SK-MEL-5 (cell line): Measurements from ENCODE around the gene CRELD2. TPM values are rescaled to one million over a fixed set of nuclear protein-coding genes. Genes with fewer than 3 reads are reported as not detected.

Experiments used
- DNase-seq: peaks from one replicate; pipeline ENCODE4 v3.0.0-alpha.2; 2016; ENCODE audit warnings: low read depth, low spot score
- in situ Hi-C: cut with HindIII; loops from 2 replicates; pipeline ENCODE4 v1.10.0; 2016; ENCODE audit warnings: low sequenced_read_pairs, high pct_unique_total_duplicates, low pct_unique_long_range_greater_than_20kb
- total RNA-seq: library from RNA; depleted of rRNA; stranded (reverse); fragments of >200 nt; shearing (Covaris generic); gene quantifications from 2 replicates; pipeline ENCODE4 v1.2.3, GENCODE V29; 2014

Gene CRELD2
- total RNA-seq, 1 experiment from 2014 or later = 162 TPM

- in situ Hi-C loops = no loop called here
- no peak for DNase-seq
Measured at GRCh38 chr22:49950396-49950994, 32.1 kb downstream of the CRELD2 start.

GRCh38 chr22:49951000-49951677 lies 32.7 kb downstream of the CRELD2 start:
- in situ Hi-C loops = no loop called here
- DNase-seq = no peak

- no peak for DNase-seq
Measured at GRCh38 chr22:49951678-49951985, 33.2 kb downstream of the CRELD2 start.

GRCh38 chr22:49951986-49952896 lies 33.8 kb downstream of the CRELD2 start:
- no peak for DNase-seq
- in situ Hi-C loops = no loop called here

More at GRCh38 chr22:49951678-49951985, 33.2 kb downstream of the CRELD2 start:
- in situ Hi-C loops = no loop called here

GRCh38 chr22:49953027-49953679 lies 34.7 kb downstream of the CRELD2 start:
- in situ Hi-C loops = no loop called here

GRCh38 chr22:49953680-49954344 lies 35.4 kb downstream of the CRELD2 start:
- in situ Hi-C loops = no loop called here
- DNase-seq = no peak

More at GRCh38 chr22:49953027-49953679, 34.7 kb downstream of the CRELD2 start:
- no peak for DNase-seq

GRCh38 chr22:49954354-49954753 lies 35.9 kb downstream of the CRELD2 start:
- in situ Hi-C loops = no loop called here

GRCh38 chr22:49954991-49955580 lies 36.7 kb downstream of the CRELD2 start:
- in situ Hi-C loops = no loop called here
- no peak for DNase-seq

More at GRCh38 chr22:49954354-49954753, 35.9 kb downstream of the CRELD2 start:
- DNase-seq = no peak

GRCh38 chr22:49955581-49956417 lies 37.4 kb downstream of the CRELD2 start:
- DNase-seq = no peak
- in situ Hi-C loops = no loop called here

GRCh38 chr22:49956418-49956770 lies 38.0 kb downstream of the CRELD2 start:
- in situ Hi-C loops = no loop called here
- DNase-seq = no peak

GRCh38 chr22:49956914-49957825 lies 38.7 kb downstream of the CRELD2 start:
- in situ Hi-C loops = no loop called here
- DNase-seq = no peak

- in situ Hi-C loops = no loop called here
- no peak for DNase-seq
Measured at GRCh38 chr22:49957826-49958365, 39.5 kb downstream of the CRELD2 start.

- no peak for DNase-seq
- in situ Hi-C loops = no loop called here
Measured at GRCh38 chr22:49958366-49958921, 40.0 kb downstream of the CRELD2 start.

GRCh38 chr22:49958931-49959781 lies 40.7 kb downstream of the CRELD2 start:
- no peak for DNase-seq
- in situ Hi-C loops = no loop called here
